GM12865 (cell line): Measurements from ENCODE around the gene SHKBP1.

Source experiments
- DNase-seq: peaks from one replicate; pipeline ENCODE4 v3.0.0; 2010; ENCODE audit warnings: low read depth
- H3K4me3 ChIP-seq: 2 replicates; pipeline ENCODE4 v1.5.1; 2011; ENCODE audit warnings: mild to moderate bottlenecking, low read depth, low read length, control low read depth
- CTCF ChIP-seq: IDR thresholded peaks from 2 replicates; pipeline ENCODE4 v1.5.1; 2011; ENCODE audit warnings: low read length, control low read depth, low read depth, inconsistent platforms; ENCODE audit not compliant: insufficient read depth; ENCODE audit errors: missing control alignments

SHKBP1 gene

GRCh38 chr19:40608957-40609356 is 32.3 kb downstream of the SHKBP1 start:
- no peak for TF ChIP-seq CTCF
- DNase-seq = no peak
- H3K4me3 ChIP-seq = peak overlapping the region; percentile 72

GRCh38 chr19:40609561-40610395 is 33.1 kb downstream of the SHKBP1 start:
- DNase-seq = peak; percentile 94
- no peak for TF ChIP-seq CTCF
- peak overlapping the region; percentile 72 for H3K4me3 ChIP-seq

- no peak for DNase-seq
- H3K4me3 ChIP-seq = no peak overlapping the region
- no peak for TF ChIP-seq CTCF
Measured at GRCh38 chr19:40610396-40611064, 33.9 kb downstream of the SHKBP1 start.

GRCh38 chr19:40611096-40611495 is 34.4 kb downstream of the SHKBP1 start:
- DNase-seq = no peak
- TF ChIP-seq CTCF = no peak
- H3K4me3 ChIP-seq = no peak overlapping the region

GRCh38 chr19:40611900-40612698 is 35.4 kb downstream of the SHKBP1 start:
- TF ChIP-seq CTCF = no peak
- H3K4me3 ChIP-seq = no peak overlapping the region
- DNase-seq = no peak

- peak; percentile 78 for DNase-seq
- peak overlapping the region; percentile 79 for H3K4me3 ChIP-seq
- TF ChIP-seq CTCF = no peak
Measured at GRCh38 chr19:40612831-40613689, 36.4 kb downstream of the SHKBP1 start.
